HepG2 (cell line): ENCODE measurements around the gene CCDC201. TPM values are rescaled to one million over a fixed set of nuclear protein-coding genes. Genes with fewer than 3 reads are reported as not detected.
A peak's percentile ranks its signal among the peaks of the same experiment; 100 is the strongest.

Experiments
- IRX3 ChIP-seq: sonication (generic); formaldehyde crosslinking; IDR thresholded peaks from 2 replicates; pipeline ENCODE4 v1.8.1; 2023; ENCODE audit warnings: mild to moderate bottlenecking, low read depth, missing genetic modification reagents, borderline replicate concordance
- SPEN ChIP-seq: sonication (generic); formaldehyde crosslinking; IDR thresholded peaks from 2 replicates; pipeline ENCODE4 v1.5.1; 2020; ENCODE audit warnings: low read depth, mild to moderate bottlenecking, missing genetic modification reagents
- STAT5B ChIP-seq: sonication (generic); formaldehyde crosslinking; IDR thresholded peaks from 2 replicates; pipeline ENCODE4 v1.4.0; 2020; ENCODE audit warnings: missing genetic modification reagents
- ZNF136 ChIP-seq: sonication (generic); formaldehyde crosslinking; IDR thresholded peaks from 2 replicates; pipeline ENCODE4 v1.8.1; 2022; ENCODE audit warnings: low read depth, mild to moderate bottlenecking, moderate library complexity, missing genetic modification reagents
- ZNF143 ChIP-seq: sonication (generic); formaldehyde crosslinking; IDR thresholded peaks from 2 replicates; pipeline ENCODE4 v1.4.0; 2020; ENCODE audit warnings: missing genetic modification reagents
- ZNF234 ChIP-seq: sonication (generic); formaldehyde crosslinking; conservative IDR thresholded peaks from 2 replicates; pipeline ENCODE4 v1.5.1; 2020; ENCODE audit warnings: mild to moderate bottlenecking, missing genetic modification reagents
- ZNF678 ChIP-seq: sonication (generic); formaldehyde crosslinking; IDR thresholded peaks from 2 replicates; pipeline ENCODE4 v1.4.0; 2020; ENCODE audit warnings: mild to moderate bottlenecking, missing genetic modification reagents
- ZNF773 ChIP-seq: sonication (generic); formaldehyde crosslinking; IDR thresholded peaks from 2 replicates; pipeline ENCODE4 v1.4.0; 2020; ENCODE audit warnings: missing genetic modification reagents, borderline replicate concordance
- ZSCAN22 ChIP-seq: sonication (generic); formaldehyde crosslinking; IDR thresholded peaks from 2 replicates; pipeline ENCODE4 v1.4.0; 2020; ENCODE audit warnings: mild to moderate bottlenecking, missing genetic modification reagents
- polyA plus RNA-seq, 8 experiments: library from polyadenylated mRNA; depleted of rRNA in 3 of 8; stranded (reverse) in 7 of 8; unstranded in 1 of 8; fragments of >200 nt; fragmentation: Illumina TruSeq in 4 of 8; extraction: Trizol in 4 of 8; gene quantifications; 2 replicates each; pipeline versions ENCODE4 v1.2.1 to v1.2.3, GENCODE V29; 2011 to 2016; ENCODE audit warnings: low read depth in 4 of 8, missing spikeins in 1 of 8, mixed read lengths in 1 of 8; ENCODE audit not compliant: insufficient read depth in 1 of 8
- total RNA-seq, 5 experiments: library from RNA; depleted of rRNA; stranded (reverse); fragments of >200 nt; fragmentation: Illumina TruSeq; extraction: Trizol; gene quantifications; 2 replicates each; pipeline ENCODE4 v1.2.3, GENCODE V29; 2016; ENCODE audit warnings: low read depth in 1 of 5
- TF ChIP-seq, protein P1 (sequence below): sonication (generic); formaldehyde crosslinking; IDR thresholded peaks from 2 replicates; pipeline ENCODE4 v1.4.0; 2020; ENCODE audit warnings: missing genetic modification reagents
- TF ChIP-seq, protein P2 (sequence below): sonication (generic); formaldehyde crosslinking; conservative IDR thresholded peaks from 2 replicates; pipeline ENCODE4 v1.4.0; 2020; ENCODE audit warnings: missing genetic modification reagents
- TF ChIP-seq, protein P3 (sequence below): sonication (generic); formaldehyde crosslinking; IDR thresholded peaks from 2 replicates; pipeline ENCODE4 v1.4.0; 2020; ENCODE audit warnings: mild to moderate bottlenecking, missing genetic modification reagents
- TF ChIP-seq, protein P4 (sequence below): sonication (generic); formaldehyde crosslinking; IDR thresholded peaks from 2 replicates; pipeline ENCODE4 v1.4.0; 2020; ENCODE audit warnings: mild to moderate bottlenecking, low read depth, missing genetic modification reagents
- TF ChIP-seq, protein P5 (sequence below): sonication (generic); formaldehyde crosslinking; IDR thresholded peaks from 2 replicates; pipeline ENCODE4 v1.9.0; 2021; ENCODE audit warnings: missing genetic modification reagents, mild to moderate bottlenecking, borderline replicate concordance
- TF ChIP-seq, protein P6 (sequence below): sonication (generic); formaldehyde crosslinking; IDR thresholded peaks from 2 replicates; pipeline ENCODE4 v1.5.1; 2020; ENCODE audit warnings: mild to moderate bottlenecking, missing genetic modification reagents, borderline replicate concordance

The CCDC201 gene
- total and polyA plus RNA-seq, 2 of the 13 experiments (the other 11 are each of a cell fraction or from before 2014, with no cell fraction given) = 0.92 TPM; not detected in 1

DNA sequence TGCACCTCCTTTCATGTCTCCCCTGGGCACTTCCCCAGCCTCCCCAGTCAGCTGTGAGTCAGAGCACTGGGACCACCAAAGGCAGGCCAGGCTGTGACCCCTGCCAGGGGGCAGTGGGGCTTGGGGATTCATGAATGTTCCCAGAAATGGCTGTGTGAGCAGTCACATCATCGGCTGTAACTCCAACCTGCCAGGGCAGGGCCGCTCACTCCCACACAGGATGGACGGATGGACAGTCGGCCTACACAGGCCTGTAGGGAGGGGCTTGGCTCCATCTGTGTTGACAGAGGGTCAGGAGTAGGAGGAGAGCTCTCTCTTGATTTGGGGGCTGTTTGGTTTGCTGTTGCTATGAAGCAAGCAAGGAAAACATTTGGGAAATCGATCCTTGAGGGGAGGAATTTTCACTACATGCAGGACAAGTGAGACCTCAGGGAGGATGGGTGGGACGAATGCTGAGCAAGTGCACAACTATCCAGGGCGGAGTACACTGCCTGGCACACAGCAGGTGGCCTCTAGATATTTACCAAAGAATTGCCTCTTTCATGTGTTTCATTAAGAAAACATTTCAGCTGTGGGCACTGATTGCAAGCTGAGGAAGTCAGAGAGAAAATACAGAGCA, 12.5 kb upstream of the CCDC201 start (continued):
- TF ChIP-seq, protein P1, sequence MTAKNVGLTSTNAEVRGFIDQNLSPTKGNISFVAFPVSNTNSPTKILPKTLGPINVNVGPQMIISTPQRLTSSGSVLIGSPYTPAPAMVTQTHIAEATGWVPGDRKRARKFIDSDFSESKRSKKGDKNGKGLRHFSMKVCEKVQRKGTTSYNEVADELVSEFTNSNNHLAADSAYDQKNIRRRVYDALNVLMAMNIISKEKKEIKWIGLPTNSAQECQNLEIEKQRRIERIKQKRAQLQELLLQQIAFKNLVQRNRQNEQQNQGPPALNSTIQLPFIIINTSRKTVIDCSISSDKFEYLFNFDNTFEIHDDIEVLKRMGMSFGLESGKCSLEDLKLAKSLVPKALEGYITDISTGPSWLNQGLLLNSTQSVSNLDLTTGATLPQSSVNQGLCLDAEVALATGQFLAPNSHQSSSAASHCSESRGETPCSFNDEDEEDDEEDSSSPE (CRISPR knock-in tag) = peak; percentile 76
- TF ChIP-seq IRX3 = 0 out of 2 replicates have a peak, but pooled peaks have one; percentile 56
- TF ChIP-seq ZNF773 (CRISPR knock-in tag) = no peak
- TF ChIP-seq, protein P2, sequence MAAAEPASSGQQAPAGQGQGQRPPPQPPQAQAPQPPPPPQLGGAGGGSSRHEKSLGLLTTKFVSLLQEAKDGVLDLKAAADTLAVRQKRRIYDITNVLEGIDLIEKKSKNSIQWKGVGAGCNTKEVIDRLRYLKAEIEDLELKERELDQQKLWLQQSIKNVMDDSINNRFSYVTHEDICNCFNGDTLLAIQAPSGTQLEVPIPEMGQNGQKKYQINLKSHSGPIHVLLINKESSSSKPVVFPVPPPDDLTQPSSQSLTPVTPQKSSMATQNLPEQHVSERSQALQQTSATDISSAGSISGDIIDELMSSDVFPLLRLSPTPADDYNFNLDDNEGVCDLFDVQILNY = no peak
- TF ChIP-seq, protein P3, sequence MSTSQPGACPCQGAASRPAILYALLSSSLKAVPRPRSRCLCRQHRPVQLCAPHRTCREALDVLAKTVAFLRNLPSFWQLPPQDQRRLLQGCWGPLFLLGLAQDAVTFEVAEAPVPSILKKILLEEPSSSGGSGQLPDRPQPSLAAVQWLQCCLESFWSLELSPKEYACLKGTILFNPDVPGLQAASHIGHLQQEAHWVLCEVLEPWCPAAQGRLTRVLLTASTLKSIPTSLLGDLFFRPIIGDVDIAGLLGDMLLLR = no peak; the same call in 1 of the 2 replicates
- peak; percentile 45; the same call in 1 of the 2 replicates for TF ChIP-seq ZNF143 (CRISPR knock-in tag)
- no peak for TF ChIP-seq ZSCAN22 (CRISPR knock-in tag)
- TF ChIP-seq SPEN (CRISPR knock-in tag) = peak; percentile 88; the same call in 1 of the 2 replicates
- no peak for TF ChIP-seq ZNF678 (CRISPR knock-in tag)
- TF ChIP-seq, protein P4, sequence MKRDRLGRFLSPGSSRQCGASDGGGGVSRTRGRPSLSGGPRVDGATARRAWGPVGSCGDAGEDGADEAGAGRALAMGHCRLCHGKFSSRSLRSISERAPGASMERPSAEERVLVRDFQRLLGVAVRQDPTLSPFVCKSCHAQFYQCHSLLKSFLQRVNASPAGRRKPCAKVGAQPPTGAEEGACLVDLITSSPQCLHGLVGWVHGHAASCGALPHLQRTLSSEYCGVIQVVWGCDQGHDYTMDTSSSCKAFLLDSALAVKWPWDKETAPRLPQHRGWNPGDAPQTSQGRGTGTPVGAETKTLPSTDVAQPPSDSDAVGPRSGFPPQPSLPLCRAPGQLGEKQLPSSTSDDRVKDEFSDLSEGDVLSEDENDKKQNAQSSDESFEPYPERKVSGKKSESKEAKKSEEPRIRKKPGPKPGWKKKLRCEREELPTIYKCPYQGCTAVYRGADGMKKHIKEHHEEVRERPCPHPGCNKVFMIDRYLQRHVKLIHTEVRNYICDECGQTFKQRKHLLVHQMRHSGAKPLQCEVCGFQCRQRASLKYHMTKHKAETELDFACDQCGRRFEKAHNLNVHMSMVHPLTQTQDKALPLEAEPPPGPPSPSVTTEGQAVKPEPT (CRISPR knock-in tag) = 0 out of 2 replicates have a peak, but pooled peaks have one; percentile 26
- TF ChIP-seq ZNF136 (CRISPR knock-in tag) = peak; percentile 84; the same call in 1 of the 2 replicates
- peak; percentile 51; the same call in 1 of the 2 replicates for TF ChIP-seq STAT5B
- no peak for TF ChIP-seq ZNF234
- TF ChIP-seq, protein P5, sequence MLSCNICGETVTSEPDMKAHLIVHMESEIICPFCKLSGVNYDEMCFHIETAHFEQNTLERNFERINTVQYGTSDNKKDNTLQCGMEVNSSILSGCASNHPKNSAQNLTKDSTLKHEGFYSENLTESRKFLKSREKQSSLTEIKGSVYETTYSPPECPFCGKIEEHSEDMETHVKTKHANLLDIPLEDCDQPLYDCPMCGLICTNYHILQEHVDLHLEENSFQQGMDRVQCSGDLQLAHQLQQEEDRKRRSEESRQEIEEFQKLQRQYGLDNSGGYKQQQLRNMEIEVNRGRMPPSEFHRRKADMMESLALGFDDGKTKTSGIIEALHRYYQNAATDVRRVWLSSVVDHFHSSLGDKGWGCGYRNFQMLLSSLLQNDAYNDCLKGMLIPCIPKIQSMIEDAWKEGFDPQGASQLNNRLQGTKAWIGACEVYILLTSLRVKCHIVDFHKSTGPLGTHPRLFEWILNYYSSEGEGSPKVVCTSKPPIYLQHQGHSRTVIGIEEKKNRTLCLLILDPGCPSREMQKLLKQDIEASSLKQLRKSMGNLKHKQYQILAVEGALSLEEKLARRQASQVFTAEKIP (CRISPR knock-in tag) = no peak
- TF ChIP-seq, protein P6, sequence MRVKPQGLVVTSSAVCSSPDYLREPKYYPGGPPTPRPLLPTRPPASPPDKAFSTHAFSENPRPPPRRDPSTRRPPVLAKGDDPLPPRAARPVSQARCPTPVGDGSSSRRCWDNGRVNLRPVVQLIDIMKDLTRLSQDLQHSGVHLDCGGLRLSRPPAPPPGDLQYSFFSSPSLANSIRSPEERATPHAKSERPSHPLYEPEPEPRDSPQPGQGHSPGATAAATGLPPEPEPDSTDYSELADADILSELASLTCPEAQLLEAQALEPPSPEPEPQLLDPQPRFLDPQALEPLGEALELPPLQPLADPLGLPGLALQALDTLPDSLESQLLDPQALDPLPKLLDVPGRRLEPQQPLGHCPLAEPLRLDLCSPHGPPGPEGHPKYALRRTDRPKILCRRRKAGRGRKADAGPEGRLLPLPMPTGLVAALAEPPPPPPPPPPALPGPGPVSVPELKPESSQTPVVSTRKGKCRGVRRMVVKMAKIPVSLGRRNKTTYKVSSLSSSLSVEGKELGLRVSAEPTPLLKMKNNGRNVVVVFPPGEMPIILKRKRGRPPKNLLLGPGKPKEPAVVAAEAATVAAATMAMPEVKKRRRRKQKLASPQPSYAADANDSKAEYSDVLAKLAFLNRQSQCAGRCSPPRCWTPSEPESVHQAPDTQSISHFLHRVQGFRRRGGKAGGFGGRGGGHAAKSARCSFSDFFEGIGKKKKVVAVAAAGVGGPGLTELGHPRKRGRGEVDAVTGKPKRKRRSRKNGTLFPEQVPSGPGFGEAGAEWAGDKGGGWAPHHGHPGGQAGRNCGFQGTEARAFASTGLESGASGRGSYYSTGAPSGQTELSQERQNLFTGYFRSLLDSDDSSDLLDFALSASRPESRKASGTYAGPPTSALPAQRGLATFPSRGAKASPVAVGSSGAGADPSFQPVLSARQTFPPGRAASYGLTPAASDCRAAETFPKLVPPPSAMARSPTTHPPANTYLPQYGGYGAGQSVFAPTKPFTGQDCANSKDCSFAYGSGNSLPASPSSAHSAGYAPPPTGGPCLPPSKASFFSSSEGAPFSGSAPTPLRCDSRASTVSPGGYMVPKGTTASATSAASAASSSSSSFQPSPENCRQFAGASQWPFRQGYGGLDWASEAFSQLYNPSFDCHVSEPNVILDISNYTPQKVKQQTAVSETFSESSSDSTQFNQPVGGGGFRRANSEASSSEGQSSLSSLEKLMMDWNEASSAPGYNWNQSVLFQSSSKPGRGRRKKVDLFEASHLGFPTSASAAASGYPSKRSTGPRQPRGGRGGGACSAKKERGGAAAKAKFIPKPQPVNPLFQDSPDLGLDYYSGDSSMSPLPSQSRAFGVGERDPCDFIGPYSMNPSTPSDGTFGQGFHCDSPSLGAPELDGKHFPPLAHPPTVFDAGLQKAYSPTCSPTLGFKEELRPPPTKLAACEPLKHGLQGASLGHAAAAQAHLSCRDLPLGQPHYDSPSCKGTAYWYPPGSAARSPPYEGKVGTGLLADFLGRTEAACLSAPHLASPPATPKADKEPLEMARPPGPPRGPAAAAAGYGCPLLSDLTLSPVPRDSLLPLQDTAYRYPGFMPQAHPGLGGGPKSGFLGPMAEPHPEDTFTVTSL (CRISPR knock-in tag) = peak; percentile 97
